Vagina (tissue), 2 donors: ENCODE results near the gene MFSD2A. TPM values are rescaled to one million over a fixed set of nuclear protein-coding genes. Genes with fewer than 3 reads are reported as not detected.
"Not testable (repeated sequence)": the region's sequence is repeated elsewhere in the genome, so short reads cannot be mapped to it uniquely, and the experiment has no call there.

Experiments
- DNase-seq, 2 donors: peaks; one replicate each; pipeline ENCODE4 v3.0.0-alpha.2; 2017; ENCODE audit errors: extremely low spot score in 2 of 2
- H3K27ac ChIP-seq: fragments of 200-600 bp; sonication (generic); one replicate; pipeline ENCODE4 v1.5.1; 2019
- H3K27me3 ChIP-seq: fragments of 200-600 bp; sonication (generic); one replicate; pipeline ENCODE4 v1.5.1; 2019
- H3K36me3 ChIP-seq, 2 donors: fragments of 200-600 bp; sonication (generic); one replicate each; pipeline ENCODE4 v1.5.1; 2017 to 2019
- H3K4me1 ChIP-seq: fragments of 200-600 bp; sonication (generic); one replicate; pipeline ENCODE4 v1.5.1; 2019
- H3K4me3 ChIP-seq, 2 donors: fragments of 200-600 bp; sonication (generic); 1 replicate in 1 of 2; 2 replicates in 1 of 2; pipeline ENCODE4 v1.5.1; 2016 to 2019
- H3K9me3 ChIP-seq: fragments of 200-600 bp; sonication (generic); one replicate; pipeline ENCODE4 v1.5.1; 2019
- CTCF ChIP-seq, 3 experiments: fragments of 450-650 bp in 2 of 3; fragments of 200-600 bp in 1 of 3; sonication (generic) in 1 of 3; IDR thresholded peaks; one replicate each; pipeline ENCODE4 v1.5.1; 2017 to 2019; ENCODE audit warnings: antibody characterized with exemption in 3 of 3, mild to moderate bottlenecking in 2 of 3, moderate library complexity in 2 of 3
- POLR2A ChIP-seq, 2 donors: fragments of 450-650 bp; IDR thresholded peaks; one replicate each; pipeline ENCODE4 v1.6.1; 2017; ENCODE audit warnings: antibody characterized with exemption in 2 of 2, mild to moderate bottlenecking in 2 of 2, moderate library complexity in 2 of 2
- POLR2AphosphoS5 ChIP-seq, 2 donors: sonication (generic); formaldehyde crosslinking; IDR thresholded peaks; one replicate each; pipeline ENCODE4 v1.9.0; 2017; ENCODE audit warnings: antibody characterized with exemption in 2 of 2, mild to moderate bottlenecking in 2 of 2, low read depth in 1 of 2; ENCODE audit not compliant: insufficient read depth in 1 of 2
- intact Hi-C: fragments of 100-400 bp; cut with DNase I; formaldehyde crosslinking; loops from one replicate; pipeline ENCODE4 v1.15.1; 2023
- total RNA-seq: library from RNA; depleted of rRNA; stranded (reverse); fragments of >200 nt; gene quantifications from one replicate; pipeline ENCODE4 v1.2.3, GENCODE V29; 2016

MFSD2A gene
- total RNA-seq, 1 donor from 2014 or later, result 56.0 TPM

GRCh38 chr1:39959651-39960333 lies 4.8 kb downstream of the MFSD2A start:
- Histone ChIP-seq H3K36me3 (peaks cover 0 to 7% of the 10 kb centered on the region in 2 donors), H3K4me3 (no peak overlapping the region), H3K27me3 (no peaks in the 10 kb centered on the region), H3K27ac (peak overlapping the region; percentile 56), H3K4me1 (peaks cover 15% of the 10 kb centered on the region), H3K9me3 (no peaks in the 10 kb centered on the region)
- no peak for DNase-seq
- TF ChIP-seq POLR2AphosphoS5 (IDR thresholded peaks at IDR 0.05; ENCODE audit: insufficient read depth in 1 of 2, low read depth in 1 of 2), result no peak
- no peak for TF ChIP-seq POLR2A (IDR thresholded peaks at IDR 0.05)
- TF ChIP-seq CTCF (IDR thresholded peaks at IDR 0.05), result no peak
- intact Hi-C loops, result no loop called here

GRCh38 chr1:39960431-39960958 lies 5.5 kb downstream of the MFSD2A start:
- no peaks in the 10 kb centered on the region for H3K9me3 ChIP-seq
- H3K36me3 ChIP-seq, result peaks cover 0 to 9% of the 10 kb centered on the region in 2 donors
- H3K4me1 ChIP-seq, result peaks cover 9% of the 10 kb centered on the region
- TF ChIP-seq POLR2A (IDR thresholded peaks at IDR 0.05), result no peak
- peak in 1 of 2 donors; percentile 12 for TF ChIP-seq POLR2AphosphoS5 (IDR thresholded peaks at IDR 0.05; ENCODE audit: insufficient read depth in 1 of 2, low read depth in 1 of 2)
- TF ChIP-seq CTCF (IDR thresholded peaks at IDR 0.05), result no peak
- no peak overlapping the region for H3K4me3 ChIP-seq
- intact Hi-C loops, result no loop called here
- no peak for DNase-seq
- H3K27me3 ChIP-seq, result no peaks in the 10 kb centered on the region
- peak overlapping the region; percentile 56 for H3K27ac ChIP-seq

- no peak overlapping the region for H3K27ac ChIP-seq
- TF ChIP-seq POLR2A (IDR thresholded peaks at IDR 0.05) (no peak), CTCF (IDR thresholded peaks at IDR 0.05) (no peak), POLR2AphosphoS5 (IDR thresholded peaks at IDR 0.05; ENCODE audit: insufficient read depth in 1 of 2, low read depth in 1 of 2) (no peak)
- H3K4me3 ChIP-seq, result no peak overlapping the region
- H3K4me1 ChIP-seq, result no peaks in the 10 kb centered on the region
- intact Hi-C loops, result no loop called here
- DNase-seq, result no peak
- H3K9me3 ChIP-seq, result no peaks in the 10 kb centered on the region
- no peaks in the 10 kb centered on the region for H3K27me3 ChIP-seq
- H3K36me3 ChIP-seq, result peaks cover 0 to 20% of the 10 kb centered on the region in 2 donors
Measured at GRCh38 chr1:39962450-39962825, 7.5 kb downstream of the MFSD2A start.

- H3K4me1 ChIP-seq, result not testable (repeated sequence)
Measured at GRCh38 chr1:39962964-39963363, 8.0 kb downstream of the MFSD2A start.

GRCh38 chr1:39964552-39964951 lies 9.6 kb downstream of the MFSD2A start:
- H3K36me3 ChIP-seq, result peaks cover 0 to 33% of the 10 kb centered on the region in 2 donors
- H3K9me3 ChIP-seq, result no peaks in the 10 kb centered on the region
- no peak overlapping the region for H3K4me3 ChIP-seq
- TF ChIP-seq POLR2AphosphoS5 (IDR thresholded peaks at IDR 0.05; ENCODE audit: insufficient read depth in 1 of 2, low read depth in 1 of 2), result no peak
- TF ChIP-seq CTCF (IDR thresholded peaks at IDR 0.05), result no peak
- no peak for TF ChIP-seq POLR2A (IDR thresholded peaks at IDR 0.05)
- DNase-seq, result no peak
- intact Hi-C loops, result no loop called here
- peaks cover 7% of the 10 kb centered on the region for H3K4me1 ChIP-seq
- H3K27me3 ChIP-seq, result no peaks in the 10 kb centered on the region
- H3K27ac ChIP-seq, result no peak overlapping the region

More at GRCh38 chr1:39962964-39963363, 8.0 kb downstream of the MFSD2A start:
- H3K27me3 ChIP-seq, H3K9me3 ChIP-seq, intact Hi-C loops, H3K27ac ChIP-seq, H3K4me3 ChIP-seq, DNase-seq: not testable (repeated sequence)
- peaks cover 0 to 24% of the 10 kb centered on the region in 2 donors for H3K36me3 ChIP-seq
